HG03064 (cell line): ENCODE results near the gene ZNF613.
"Not testable (repeated sequence)": the region's sequence is repeated elsewhere in the genome, so short reads cannot be mapped to it uniquely, and the experiment has no call there.

ENCODE experiments used
- ATAC-seq: cut with Tn5 transposase; IDR thresholded peaks from one replicate; pipeline ENCODE4 v1.9.1; 2021; ENCODE audit warnings: low read depth; ENCODE audit not compliant: unreplicated experiment

Gene ZNF613

DNA sequence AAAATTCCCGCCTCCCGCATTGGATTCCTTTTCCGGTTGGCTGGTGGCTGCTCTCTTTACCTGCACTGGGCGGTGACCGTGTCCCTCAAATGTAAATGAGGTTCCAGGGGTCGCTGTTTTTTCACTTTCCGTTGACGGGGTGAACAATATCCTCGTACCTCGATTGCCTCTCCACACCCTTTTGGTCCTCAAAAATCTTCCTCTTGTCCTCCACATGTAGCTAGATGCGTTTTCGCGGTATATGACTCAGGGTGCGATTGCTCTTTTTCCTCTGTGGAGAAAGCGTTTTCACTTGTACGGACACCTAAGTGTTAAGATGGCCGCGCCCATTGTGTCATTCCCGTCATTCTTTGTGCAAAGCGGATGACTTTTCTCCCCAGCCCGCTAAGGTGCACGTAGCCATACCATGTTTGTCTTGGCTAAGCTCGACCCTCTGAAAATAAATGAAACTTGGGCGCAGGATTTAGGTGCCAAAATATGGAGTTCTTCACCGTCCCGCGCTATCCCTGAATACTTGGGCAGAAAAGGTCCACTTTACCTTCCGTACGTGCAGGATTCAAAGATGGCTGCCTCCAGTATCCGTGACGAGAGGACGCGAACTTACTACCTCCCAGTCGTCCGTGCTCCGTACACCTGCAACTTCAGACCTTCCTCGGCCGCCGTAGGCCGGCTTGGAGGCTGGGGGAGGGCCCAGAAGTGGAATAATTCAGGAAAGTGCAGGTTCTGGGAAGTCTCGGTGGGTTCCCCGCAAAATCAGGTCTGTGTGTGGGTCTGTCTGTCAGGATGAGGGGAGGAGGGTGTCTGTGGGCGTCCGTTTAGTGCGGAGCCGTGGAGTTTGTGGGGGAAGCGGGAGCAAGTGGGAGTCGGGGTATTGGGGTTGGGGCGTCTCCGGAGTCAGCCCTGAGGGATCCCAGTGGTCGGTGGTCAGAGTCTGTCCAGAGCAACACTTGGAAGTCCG, at the start of gene ZNF613:
Gene ZNF613 (plus strand): TSS at position 689 of the 958 bp plus-strand sequence. CDS start 8,749 bp downstream, outside the sequence.
- ATAC-seq = peak; percentile 78

DNA sequence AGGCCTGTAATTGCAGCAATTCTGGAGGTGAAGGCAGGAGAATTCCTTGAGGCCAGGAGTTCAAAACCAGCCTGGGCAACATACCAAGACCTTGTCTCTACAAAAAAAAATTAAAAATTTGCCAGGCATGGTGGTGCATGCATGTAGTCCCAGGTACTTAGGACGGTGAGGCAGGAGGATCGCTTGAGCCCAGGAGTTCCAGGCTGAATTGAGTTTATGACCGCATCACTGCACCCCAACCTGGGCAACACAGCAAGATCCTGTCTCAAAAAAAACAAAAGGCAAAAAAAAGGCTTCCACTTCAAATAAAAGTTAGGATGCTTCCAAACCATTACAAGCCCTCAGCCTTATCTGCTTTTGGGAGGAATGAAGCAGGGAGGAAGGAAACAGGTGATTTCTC, 44.8 kb upstream of the ZNF613 start:
- no peak for ATAC-seq

DNA sequence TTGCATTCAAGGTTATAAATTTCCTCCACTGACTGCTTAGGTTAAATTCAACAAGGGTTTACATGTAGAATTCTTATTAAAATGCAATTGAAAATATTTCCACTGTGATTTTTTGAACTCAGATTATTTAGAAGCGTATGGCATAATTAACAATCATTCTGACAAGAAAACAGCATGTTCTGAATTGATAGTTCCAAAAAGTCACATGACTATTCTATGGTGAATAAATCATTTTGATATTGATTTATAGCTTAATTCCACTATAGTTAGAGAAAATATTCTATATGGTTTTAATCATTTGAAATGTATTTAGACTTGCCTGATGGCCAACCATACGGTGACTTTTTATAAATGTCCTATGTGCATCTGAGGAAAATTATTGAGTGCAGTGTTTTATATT, 42.6 kb upstream of the ZNF613 start:
- no peak for ATAC-seq

DNA sequence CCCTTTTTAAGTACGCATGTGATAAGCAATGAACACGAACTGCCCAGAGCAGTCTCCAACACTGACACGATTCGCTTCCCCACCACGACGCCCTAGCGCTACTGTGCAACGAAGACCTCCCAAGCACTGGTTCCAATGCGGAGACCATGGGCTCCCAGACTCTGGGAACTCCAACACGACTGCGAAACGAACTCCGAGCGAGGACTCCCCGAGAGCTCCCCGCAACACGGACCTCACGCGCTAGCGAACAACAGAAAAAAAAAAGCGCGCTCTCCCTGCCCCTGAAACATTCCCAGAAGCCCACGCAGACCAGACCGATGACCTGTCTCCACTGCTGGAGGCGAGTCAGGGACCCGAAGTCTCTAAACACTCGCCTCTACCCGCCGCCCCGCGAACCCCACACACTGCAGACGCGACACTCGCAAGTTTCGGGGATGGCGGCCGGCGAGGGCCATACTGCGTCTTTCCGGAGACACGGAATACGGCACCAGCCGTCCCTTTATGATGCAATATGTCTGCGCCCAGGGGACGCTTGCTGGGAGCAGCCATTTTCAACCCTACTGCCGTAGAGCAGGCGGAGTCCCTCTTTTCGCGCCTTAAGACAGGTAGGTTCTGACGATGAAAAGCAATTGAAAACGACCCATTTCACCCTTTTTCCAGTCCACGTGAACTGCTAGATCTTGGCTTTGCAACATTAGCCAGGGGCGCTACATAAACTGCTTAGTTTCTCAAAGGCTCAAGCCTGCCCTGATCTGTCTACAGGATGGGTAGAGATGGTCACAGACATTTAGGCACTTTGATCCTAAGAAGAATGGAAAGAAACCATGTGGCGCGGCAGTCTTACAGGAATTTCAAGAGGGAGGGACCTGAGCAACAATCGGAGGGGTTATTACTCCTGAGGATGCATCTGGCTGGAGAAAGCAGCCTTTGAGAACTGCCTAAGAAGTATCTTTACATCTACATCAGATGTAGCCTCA, 39.5 kb upstream of the ZNF613 start, which contains the start of gene ZNF577:
Gene ZNF577 (minus strand): TSS at position 430 of the 977 bp plus-strand sequence. CDS start 7,569 bp downstream, outside the sequence.
- no peak for ATAC-seq

DNA sequence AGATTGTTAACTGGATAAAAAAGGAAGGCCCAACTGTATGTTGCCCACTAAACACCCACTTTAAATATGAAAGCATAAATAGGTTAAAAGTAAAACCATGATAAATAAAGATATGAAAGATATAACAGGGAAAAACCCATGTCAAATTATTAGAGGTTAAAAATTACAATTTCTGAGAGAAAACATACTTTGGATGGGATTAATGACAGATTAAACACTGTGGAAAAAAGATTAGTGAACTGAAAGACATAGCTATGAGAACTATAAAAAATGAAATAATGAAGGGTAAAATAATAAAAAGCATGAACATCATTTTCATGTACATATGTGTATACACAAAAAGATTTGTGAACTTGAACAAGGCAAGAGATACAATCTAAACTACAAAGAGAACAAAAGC, 37.3 kb upstream of the ZNF613 start:
- no peak for ATAC-seq

DNA sequence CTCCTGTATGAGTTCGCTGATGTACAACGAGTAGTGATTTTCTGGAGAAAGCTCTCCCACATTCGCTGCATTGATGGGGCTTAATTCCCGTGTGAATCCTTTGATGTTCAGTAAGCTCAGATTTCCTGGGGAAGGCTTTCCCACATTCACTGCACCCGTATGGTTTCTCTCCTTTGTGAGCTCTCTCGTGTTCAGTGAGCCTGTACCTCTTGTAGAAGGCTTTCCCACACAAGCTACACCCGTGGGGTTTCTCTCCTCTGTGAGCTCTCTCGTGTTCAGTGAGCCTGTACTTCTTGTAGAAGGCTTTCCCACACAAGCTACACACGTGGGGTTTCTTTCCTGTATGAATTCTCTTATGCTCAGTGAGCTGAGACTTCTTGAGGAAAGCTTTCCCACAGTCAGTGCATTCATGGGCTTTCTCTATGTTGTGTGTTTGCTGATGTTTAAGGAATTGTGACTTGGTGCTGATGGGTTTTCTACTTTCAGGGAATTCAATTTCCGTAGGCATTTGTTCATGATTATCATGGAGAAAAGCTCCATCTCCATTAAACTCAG, 36.0 kb upstream of the ZNF613 start:
- no peak for ATAC-seq

DNA sequence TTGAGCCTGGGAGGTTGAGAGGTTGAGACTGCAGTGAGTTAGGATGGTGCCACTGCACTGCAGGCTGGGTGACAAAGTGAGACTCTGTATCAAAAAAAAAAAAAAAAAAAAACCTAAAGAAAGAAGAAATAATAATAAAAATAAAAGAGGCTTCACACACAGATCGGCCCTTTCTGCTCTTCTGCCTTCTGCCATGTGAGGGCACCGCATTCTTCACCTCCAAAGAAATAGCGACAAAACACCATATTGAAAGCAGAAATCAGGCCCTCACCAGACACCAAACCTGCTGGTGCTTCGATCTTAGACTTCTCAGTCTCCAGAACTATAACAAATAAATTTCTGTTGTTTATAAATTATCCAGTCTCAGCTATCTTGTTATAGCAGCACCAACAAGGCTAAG, 25.4 kb upstream of the ZNF613 start:
- no peak for ATAC-seq

DNA sequence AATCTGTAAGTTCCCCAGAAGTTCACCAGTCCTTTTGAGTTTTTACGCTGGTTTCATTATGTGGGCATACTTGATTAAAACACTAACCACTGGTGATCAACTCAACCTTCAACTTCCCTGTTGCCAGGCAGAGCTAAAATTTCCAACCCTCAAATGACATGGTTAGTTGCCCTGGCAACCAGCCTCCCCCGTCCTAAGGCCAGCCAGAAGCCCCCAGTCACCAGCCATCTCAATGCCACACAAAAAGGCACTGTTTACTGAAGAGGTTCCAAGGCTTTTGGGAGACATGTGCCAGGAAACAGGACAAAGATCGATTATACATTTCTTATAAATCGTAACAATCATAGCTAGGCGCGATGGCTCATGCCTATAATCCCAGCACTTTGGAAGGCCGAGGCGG, 24.1 kb upstream of the ZNF613 start:
- no peak for ATAC-seq

DNA sequence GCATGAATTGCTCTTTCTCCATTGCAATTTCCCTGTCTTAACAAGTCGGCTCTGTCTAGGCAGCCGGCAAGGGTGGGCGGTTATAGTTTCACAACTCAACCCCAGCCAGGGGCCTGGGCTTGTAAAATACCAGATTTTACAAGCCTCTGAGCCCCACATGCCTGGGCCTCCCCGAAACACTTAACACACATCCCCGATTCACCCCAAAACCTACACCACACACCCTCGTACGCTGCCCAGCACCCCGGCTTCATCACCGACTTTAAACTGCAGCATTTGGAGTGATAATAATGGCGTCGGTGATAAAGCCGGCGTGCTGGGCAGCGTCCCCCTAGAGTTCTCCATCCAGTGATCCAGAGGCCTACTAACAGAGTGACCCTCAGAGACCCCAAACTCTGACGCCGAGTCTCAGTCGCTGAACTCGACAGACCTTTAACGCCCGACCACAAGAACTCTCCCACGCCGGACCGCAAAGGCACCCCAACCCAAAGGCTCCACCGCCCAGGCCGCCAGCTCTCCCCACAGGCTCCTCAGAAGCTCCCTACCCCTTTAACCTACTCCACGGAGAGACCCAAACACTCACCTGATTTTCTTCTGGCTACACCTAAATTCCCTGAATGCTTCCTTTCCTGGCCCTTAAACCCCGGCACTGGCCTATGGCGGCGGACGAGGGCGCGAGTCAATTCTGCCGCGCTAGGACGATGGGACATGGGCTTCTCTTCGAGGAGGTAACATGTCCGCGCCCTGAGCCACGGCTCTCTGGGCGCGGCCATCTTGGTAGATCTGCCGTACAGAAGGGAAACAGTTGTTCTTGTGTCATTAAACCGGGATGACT, 22.7 kb upstream of the ZNF613 start, which contains the start of gene ZNF649:
Gene ZNF649 (minus strand): TSS at position 687 of the 835 bp plus-strand sequence. CDS start 4,910 bp downstream, outside the sequence.
- ATAC-seq = no peak

DNA sequence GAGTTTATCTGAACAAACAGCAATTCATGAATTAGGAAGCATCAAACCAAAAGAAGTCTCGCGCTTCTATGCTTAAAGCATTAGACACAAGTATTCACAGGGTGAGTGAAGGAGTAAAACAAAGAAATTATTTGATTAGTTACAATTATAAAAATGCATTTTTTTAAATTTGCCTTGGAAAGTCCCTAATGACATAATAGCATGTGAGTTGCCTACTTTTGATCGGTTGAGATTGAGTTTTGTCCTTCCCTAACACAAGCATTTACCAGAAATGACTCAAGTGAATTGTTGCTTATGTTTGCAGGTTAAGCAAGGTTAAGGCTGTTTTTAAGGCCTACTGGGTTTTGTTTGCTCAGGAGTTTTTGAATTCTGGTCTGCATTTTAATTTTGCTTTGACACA, 22.1 kb upstream of the ZNF613 start:
- ATAC-seq = no peak

DNA sequence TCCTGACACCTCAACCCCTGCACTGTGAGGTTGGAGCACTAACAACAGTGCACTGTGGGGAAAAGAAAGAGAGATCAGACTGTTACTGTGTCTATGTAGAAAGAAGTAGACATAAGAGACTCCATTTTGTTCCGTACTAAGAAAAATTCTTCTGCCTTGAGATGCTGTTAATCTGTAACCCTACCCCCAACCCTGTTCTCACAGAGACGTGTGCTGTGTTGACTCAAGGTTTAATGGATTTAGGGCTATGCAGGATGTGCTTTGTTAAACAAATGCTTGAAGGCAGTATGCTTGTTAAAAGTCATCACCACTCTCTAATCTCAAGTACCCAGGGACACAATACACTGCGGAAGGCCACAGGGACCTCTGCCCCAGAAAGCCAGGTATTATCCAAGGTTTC, 21.6 kb upstream of the ZNF613 start:
- ATAC-seq = not testable (repeated sequence)

DNA sequence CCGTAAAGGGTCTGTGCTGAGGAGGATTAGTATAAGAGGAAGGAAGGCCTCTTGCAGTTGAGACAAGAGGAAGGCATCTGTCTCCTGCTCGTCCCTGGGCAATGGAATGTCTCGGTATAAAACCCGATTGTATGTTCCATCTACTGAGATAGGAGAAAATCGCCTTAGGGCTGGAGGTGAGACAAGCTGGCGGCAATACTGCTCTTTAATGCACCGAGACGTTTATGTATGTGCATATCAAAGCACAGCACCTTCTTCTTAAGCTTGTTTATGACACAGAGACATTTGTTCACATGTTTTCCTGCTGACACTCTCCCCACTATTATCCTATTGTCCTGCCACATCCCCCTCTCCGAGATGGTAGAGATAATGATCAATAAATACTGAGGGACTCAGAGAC, 21.2 kb upstream of the ZNF613 start:
- ATAC-seq = not testable (repeated sequence)

DNA sequence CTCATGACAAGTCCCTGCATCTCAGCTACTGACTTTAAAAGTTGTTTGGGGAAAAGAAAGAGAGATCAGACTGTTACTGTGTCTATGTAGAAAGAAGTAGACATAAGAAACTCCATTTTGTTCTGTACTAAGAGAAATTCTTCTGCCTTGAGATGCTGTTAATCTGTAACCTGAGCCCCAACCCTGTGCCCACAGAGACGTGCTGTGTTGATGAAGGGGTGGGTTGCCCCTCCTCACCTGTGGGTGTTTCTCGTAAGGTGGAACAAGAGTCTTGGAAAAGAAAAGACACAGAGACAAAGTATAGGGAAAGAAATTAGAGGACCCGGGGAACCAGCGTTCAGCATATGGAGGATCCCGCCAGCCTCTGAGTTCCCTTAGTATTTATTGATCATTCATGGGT, 19.3 kb upstream of the ZNF613 start:
- not testable (repeated sequence) for ATAC-seq

DNA sequence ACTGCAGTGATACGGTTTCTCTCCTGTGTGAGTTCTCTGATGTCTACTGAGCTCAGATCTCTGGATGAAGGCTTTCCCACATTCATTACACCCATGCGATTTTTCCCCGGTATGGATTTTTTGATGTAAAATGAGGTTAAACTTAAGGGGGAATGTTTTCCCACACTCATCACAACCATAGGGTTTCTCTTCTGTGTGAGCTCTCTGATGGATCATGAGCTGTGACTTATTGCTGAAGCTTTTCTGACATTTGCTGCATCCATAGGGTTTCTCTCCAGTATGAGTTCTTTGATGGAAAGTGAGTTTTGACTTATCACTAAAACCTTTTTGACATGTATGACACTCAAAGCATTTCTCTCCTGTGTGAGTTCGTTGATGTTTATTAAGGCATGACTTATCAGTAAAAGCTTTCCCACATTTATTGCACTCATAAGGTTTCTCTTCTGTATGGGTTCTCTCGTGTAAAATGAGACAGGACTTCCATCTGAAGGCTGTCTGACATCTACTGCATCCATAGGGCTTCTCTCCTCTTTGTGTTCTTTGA, 11.9 kb upstream of the ZNF613 start:
- no peak for ATAC-seq

DNA sequence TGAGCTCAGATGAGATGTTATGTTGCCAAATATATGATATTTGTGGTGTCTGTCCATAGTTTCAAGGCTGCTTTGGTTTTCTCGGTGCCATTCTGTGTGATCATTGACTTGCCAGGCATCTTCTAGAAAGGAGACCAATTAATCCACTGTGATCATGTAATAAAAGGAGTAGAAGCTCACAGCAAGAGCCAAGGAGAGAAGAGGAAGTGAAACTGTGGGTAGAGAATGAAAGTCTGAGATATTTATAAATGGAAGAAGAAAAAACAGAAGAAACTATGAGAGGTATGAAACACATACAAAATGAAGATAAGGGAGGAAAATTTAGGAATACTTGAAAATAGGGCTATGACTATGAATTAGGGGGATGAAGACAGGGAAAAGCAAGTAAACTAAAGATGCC, 11.1 kb upstream of the ZNF613 start:
- no peak for ATAC-seq

DNA sequence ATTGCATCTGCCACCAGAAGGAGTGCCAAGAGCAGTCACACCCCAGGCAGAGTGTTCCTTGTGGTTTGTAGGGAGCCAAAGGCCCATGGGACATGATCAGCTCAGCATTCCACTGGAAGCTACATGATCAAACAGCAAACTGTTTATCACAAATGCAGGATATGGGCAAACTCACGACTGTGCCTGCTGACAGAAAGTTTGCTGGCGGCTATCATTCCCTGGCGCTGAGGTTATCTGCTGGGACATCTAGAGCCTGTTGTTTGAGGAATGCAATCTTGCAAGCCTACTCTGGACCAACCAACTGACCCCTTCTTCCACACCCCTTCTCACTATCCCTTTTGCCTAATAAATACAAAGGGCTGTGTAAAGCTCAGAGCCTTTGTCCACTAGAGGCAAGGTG, 7.7 kb upstream of the ZNF613 start:
- ATAC-seq = no peak

DNA sequence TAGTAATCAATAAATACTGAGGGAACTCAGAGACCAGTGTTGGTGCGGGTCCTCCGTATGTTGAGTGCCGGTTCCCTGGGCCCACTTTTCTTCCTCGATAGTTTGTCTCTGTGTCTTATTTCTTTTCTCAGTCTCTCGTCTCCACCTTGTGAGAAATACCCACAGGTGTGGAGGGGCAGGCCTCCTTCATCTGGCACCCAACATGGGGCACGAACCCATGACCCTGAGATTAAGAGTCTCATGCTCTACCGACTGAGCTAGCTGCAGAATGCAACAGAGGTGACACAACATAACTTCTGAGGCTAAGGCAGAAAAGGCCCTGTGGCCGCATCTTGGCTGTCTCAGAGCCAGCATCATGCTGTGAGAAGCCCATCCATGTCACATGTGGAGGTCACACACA, 5.3 kb upstream of the ZNF613 start:
- ATAC-seq = no peak

DNA sequence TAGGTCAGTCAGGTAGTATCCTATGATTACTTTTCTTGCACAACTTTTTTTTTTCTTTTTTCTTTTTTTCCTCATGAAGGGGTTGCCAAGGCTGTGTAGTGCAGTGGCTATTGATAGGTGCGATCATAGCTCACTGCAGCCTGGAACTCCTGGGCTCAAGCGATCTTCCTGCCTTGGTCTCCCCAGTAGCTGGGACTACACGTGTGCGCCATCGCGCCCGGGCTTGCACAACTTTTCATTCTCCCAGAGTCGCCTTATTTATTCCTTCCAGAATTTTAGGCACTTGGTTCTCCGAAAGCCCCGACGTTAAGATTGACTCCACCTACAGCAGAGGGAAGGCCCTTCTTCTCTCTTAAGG, 867 bp upstream of the ZNF613 start:
- no peak for ATAC-seq

DNA sequence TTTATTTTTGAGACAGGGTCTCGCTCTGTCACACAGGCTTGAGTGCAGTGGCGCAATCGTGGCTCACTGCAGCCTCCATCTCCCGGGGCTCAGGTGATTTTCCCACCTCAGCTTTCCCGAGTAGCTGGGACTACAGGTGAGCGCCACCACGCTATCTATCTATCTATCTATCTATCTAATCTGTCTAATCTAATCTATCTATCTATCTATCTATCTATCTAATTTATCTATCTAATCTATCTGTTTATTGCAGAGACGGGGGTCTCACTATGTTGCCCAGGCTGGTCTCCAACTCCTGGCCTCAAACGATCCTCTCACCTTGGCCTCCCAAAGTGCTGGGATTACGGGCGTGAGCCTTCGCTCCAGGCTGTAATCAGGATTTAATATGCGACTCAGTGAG, 587 bp downstream of the ZNF613 start:
- no peak for ATAC-seq

DNA sequence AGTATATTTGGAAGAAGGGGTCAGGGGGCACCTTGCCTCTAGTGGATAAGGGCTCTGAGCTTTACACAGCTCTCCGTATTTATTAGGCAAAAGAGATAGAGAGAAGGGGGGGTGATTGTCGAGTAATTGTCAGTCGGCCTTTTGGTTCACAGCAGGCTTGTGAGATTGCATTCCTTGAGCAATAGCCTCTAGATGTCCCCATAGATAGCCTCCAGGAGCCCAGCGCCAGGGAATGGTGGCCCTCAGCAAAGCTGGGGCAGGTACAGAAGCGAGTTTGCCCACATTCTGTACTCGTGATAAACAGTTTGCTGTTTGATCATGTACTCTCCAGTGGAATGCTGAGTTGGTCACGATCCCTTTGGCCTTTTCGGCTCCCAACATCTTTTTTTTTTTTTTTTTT, 4.6 kb downstream of the ZNF613 start:
- no peak for ATAC-seq
